HUES64 (cell line): ENCODE data around the gene SHISA7.

Experiments used
- H3K27ac ChIP-seq: 2 replicates; pipeline ENCODE4 v1.7.0; 2013; ENCODE audit warnings: low read depth, low read length, inconsistent platforms
- H3K27me3 ChIP-seq: 2 replicates; pipeline ENCODE4 v1.6.1; 2013; ENCODE audit warnings: mild to moderate bottlenecking, low read length; ENCODE audit not compliant: insufficient read depth
- H3K36me3 ChIP-seq: 2 replicates; pipeline ENCODE4 v1.6.1; 2013; ENCODE audit warnings: mild to moderate bottlenecking, low read length; ENCODE audit not compliant: insufficient read depth
- H3K4me1 ChIP-seq: 2 replicates; pipeline ENCODE4 v1.6.1; 2013; ENCODE audit warnings: mild to moderate bottlenecking, low read length, moderate library complexity; ENCODE audit not compliant: insufficient read depth
- H3K4me3 ChIP-seq: 2 replicates; pipeline ENCODE4 v1.5.1; 2013; ENCODE audit warnings: mild to moderate bottlenecking, low read length, moderate library complexity
- H3K9ac ChIP-seq: 2 replicates; pipeline ENCODE4 v1.6.1; 2013; ENCODE audit warnings: mild to moderate bottlenecking, low read depth, low read length
- H3K9me3 ChIP-seq: 2 replicates; pipeline ENCODE4 v1.6.1; 2013; ENCODE audit warnings: low read depth, low read length; ENCODE audit not compliant: insufficient read depth
- WGBS: fragments of 150-250, 120-280 bp; methylation state at CpG from one replicate; pipeline ENCODE4 v1.1.7; 2013; ENCODE audit warnings: missing lambda C conversion rate; 5-methylcytosine and 5-hydroxymethylcytosine counted together

Gene SHISA7

DNA sequence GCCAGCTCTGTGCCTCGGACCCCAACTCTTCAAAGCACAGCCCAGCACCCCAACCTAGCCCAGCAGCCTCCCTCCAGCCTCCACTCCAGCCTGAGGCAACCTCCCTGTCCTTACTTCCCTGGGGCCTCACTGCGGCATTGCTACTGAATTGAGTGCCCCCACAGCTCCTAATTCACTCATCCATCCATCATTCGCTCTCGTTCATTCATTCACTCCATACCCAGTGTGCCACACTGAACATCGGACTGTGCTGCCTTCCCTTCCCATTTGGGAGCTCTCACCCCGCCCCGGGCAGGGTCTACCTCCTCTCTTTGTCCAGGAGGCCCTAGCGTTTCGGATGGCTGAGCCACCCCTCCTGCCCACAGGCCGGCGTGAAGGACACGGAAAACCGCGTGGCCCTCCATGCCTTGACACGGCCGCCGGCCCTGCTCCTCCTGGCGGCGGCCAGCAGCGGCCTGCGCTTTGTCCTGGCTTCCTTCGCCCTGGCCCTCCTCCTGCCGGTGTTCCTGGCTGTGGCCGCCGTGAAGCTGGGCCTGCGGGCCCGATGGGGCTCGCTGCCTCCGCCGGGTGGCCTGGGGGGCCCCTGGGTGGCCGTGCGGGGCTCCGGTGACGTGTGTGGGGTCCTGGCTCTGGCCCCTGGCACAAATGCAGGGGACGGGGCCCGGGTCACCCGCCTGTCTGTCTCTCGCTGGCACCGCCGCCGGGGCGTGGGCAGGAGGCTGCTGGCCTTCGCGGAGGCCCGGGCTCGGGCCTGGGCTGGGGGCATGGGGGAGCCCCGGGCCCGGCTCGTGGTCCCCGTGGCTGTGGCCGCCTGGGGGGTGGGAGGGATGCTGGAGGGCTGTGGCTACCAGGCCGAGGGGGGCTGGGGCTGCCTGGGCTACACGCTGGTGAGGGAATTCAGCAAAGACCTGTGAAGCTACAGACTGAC lies 43.2 kb upstream of the SHISA7 start:
- no peaks in the 10 kb centered on the region for H3K9me3 ChIP-seq
- peak overlapping the region; percentile 27; the same call in 1 of the 2 replicates for H3K27ac ChIP-seq
- WGBS, result 68% methylated on average over 53 of the region's 53 CpGs
- no peaks in the 10 kb centered on the region for H3K36me3 ChIP-seq
- peak overlapping the region; percentile 78 for H3K4me3 ChIP-seq
- H3K9ac ChIP-seq, result 0 out of 2 replicates have a peak overlapping the region, but pooled peaks have one; percentile 22
- H3K4me1 ChIP-seq, result peaks cover 24% of the 10 kb centered on the region
- no peaks in the 10 kb centered on the region for H3K27me3 ChIP-seq

DNA sequence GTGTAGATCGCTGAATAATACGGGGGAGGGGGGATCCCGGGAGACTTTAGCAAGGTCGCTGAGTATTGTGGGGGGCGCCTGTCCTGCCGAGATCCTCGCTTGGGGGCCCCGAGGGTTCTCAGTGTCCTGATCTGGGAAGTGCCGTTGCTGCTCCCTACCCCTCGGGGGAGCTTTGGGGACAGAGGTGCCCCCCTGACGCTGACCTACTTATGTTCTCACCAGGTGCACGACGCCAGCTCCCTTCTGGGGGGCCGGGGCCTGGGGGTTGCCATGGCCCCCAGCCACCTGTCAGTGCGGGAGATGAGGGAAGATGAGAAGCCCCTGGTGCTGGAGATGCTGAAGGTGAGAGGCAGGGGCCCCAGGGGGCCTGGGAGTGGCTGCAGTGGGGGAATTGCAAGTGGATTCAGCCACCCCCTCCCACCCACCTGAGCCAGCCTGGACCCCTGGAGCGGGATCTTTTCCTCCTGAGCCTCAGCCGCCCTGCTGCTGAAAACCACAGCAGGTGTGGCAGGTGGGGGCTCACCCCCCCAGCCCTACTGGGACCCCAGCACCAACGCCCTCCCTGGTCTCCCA lies 42.4 kb upstream of the SHISA7 start:
- 6% methylated on average over 18 of the region's 18 CpGs for WGBS
- Histone ChIP-seq H3K9me3 (no peaks in the 10 kb centered on the region), H3K9ac (peak overlapping the region; percentile 84), H3K27ac (peak overlapping the region; percentile 76), H3K4me3 (peak overlapping the region; percentile 78), H3K36me3 (no peaks in the 10 kb centered on the region), H3K4me1 (peaks cover 24% of the 10 kb centered on the region), H3K27me3 (no peaks in the 10 kb centered on the region)

- H3K4me1 ChIP-seq, result peaks cover 24% of the 10 kb centered on the region
- no peaks in the 10 kb centered on the region for H3K9me3 ChIP-seq
- H3K27me3 ChIP-seq, result no peaks in the 10 kb centered on the region
- 3% methylated on average over 78 of the region's 78 CpGs for WGBS
- H3K36me3 ChIP-seq, result no peaks in the 10 kb centered on the region
- peak within 1 kb of the TSS; percentile 76 for H3K27ac ChIP-seq
- peak within 1 kb of the TSS; percentile 84 for H3K9ac ChIP-seq
- H3K4me3 ChIP-seq, result peak within 1 kb of the TSS; percentile 78
Measured at GRCh38 chr19:55484593-55485438, 41.7 kb upstream of the SHISA7 start, which contains the start of gene NAT14. Gene NAT14 (plus strand): TSS chr19:55485188. CDS start chr19:55485709, 521 bp downstream.

DNA sequence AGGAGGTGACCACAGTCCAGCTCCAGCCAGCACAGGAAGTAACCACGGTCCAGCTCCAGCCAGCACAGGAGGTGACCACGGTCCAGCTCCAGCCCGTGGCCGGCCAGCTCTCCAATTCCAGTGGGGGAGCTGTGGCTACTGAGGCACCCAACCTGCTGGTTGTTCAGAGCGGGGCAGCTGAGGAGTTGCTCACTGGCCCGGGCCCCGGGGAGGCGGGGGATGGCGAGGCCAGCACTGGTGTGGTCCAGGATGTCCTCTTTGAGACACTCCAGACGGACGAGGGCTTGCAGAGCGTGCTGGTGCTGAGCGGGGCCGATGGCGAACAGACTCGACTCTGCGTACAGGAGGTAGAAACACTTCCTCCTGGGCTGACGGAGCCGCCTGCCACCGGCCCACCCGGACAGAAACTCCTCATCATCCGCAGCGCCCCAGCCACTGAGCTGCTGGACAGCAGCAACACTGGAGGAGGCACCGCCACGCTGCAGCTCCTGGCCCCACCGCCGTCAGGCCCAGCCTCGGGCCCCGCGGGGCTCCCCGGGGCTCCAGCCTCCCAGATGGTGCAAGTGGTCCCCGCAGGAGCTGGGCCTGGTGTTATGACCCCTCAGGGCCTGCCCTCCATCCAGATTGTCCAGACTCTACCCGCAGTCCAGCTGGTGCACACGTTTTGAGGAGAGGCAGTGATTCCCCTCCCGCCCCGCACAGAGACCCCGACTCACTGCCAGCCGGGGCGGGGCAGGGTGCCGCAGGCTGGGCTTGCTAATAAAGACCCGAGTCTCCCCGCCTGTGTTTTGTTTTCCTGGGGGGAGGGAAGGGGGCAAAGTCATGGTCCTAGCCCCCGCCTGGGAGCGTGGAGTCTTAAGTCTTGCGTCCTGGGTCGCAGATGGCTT lies 40.8 kb upstream of the SHISA7 start:
- peak overlapping the region; percentile 18; the same call in 1 of the 2 replicates for H3K27ac ChIP-seq
- no peaks in the 10 kb centered on the region for H3K9me3 ChIP-seq
- no peaks in the 10 kb centered on the region for H3K36me3 ChIP-seq
- H3K9ac ChIP-seq, result peak overlapping the region; percentile 84
- no peaks in the 10 kb centered on the region for H3K27me3 ChIP-seq
- H3K4me3 ChIP-seq, result peak overlapping the region; percentile 78
- peaks cover 22% of the 10 kb centered on the region for H3K4me1 ChIP-seq
- WGBS, result 79% methylated on average over 46 of the region's 46 CpGs

DNA sequence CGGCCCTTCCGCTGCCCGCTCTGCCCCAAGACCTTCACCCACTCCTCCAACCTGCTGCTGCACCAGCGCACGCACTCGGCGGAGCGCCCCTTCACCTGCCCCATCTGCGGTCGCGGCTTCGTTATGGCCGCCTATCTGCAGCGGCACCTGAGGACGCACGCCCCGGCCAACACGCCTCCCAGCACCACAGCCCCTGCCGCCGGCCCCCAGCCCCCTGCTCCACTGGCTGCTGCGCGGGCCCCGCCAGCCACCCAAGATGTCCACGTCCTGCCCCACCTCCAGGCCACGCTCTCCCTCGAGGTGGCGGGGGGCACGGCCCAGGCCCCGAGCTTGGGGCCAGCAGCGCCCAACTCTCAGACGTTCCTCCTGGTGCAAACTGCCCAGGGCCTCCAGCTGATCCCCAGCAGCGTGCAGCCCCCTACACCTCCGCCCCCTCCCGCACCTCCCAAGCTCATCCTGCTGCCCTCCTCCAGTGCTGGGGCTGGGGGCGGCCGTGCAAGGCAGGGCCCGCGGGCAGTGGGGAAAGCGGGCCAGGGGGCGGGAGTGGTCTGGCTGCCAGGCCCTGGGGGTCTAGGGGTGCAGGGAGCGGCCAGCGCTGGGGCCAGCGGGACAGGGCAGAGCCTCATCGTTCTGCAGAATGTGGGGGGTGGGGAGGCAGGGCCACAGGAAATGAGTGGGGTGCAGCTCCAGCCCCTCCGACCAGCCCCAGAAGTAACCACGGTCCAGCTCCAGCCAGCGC lies 40.0 kb upstream of the SHISA7 start:
- H3K9me3 ChIP-seq, result no peaks in the 10 kb centered on the region
- no peak overlapping the region for H3K27ac ChIP-seq
- H3K4me3 ChIP-seq, result no peak overlapping the region
- peaks cover 19% of the 10 kb centered on the region for H3K4me1 ChIP-seq
- no peak overlapping the region for H3K9ac ChIP-seq
- WGBS, result 94% methylated on average over 47 of the region's 47 CpGs
- no peaks in the 10 kb centered on the region for H3K27me3 ChIP-seq
- H3K36me3 ChIP-seq, result no peaks in the 10 kb centered on the region

DNA sequence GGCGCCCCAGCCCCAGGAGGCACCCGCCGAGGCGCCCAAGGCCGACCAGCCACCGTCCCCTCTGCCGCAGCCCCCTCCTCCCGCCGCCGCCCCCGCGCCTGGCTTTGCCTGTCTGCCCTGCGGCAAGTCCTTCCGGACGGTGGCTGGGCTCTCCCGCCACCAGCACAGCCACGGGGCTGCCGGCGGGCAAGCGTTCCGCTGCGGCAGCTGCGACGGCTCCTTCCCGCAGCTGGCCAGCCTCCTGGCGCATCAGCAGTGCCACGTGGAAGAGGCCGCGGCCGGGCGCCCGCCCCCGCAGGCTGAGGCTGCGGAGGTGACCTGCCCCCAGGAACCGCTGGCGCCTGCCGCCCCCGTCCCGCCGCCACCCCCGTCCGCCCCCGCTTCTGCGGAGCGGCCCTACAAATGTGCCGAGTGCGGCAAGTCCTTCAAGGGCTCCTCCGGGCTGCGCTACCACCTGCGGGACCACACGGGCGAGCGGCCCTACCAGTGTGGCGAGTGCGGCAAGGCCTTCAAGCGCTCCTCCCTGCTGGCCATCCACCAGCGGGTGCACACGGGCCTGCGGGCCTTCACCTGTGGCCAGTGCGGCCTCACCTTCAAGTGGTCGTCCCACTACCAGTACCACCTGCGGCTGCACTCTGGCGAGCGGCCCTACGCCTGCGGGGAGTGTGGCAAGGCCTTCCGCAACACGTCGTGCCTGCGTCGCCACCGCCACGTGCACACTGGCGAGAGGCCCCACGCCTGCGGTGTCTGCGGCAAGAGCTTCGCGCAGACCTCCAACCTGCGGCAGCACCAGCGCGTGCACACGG lies 39.3 kb upstream of the SHISA7 start:
- Histone ChIP-seq H3K9me3 (no peaks in the 10 kb centered on the region), H3K4me3 (no peak overlapping the region), H3K27me3 (no peaks in the 10 kb centered on the region), H3K4me1 (peaks cover 14% of the 10 kb centered on the region), H3K9ac (no peak overlapping the region), H3K36me3 (no peaks in the 10 kb centered on the region), H3K27ac (no peak overlapping the region)
- 91% methylated on average over 83 of the region's 83 CpGs for WGBS

- Histone ChIP-seq H3K9ac (no peak overlapping the region), H3K27ac (no peak overlapping the region), H3K4me3 (no peak overlapping the region), H3K9me3 (no peaks in the 10 kb centered on the region), H3K27me3 (no peaks in the 10 kb centered on the region), H3K36me3 (no peaks in the 10 kb centered on the region), H3K4me1 (peaks cover 8% of the 10 kb centered on the region; the same call in 1 of the 2 replicates)
- 77% methylated on average over 40 of the region's 40 CpGs for WGBS
Measured at GRCh38 chr19:55481794-55482155, 38.7 kb upstream of the SHISA7 start.

DNA sequence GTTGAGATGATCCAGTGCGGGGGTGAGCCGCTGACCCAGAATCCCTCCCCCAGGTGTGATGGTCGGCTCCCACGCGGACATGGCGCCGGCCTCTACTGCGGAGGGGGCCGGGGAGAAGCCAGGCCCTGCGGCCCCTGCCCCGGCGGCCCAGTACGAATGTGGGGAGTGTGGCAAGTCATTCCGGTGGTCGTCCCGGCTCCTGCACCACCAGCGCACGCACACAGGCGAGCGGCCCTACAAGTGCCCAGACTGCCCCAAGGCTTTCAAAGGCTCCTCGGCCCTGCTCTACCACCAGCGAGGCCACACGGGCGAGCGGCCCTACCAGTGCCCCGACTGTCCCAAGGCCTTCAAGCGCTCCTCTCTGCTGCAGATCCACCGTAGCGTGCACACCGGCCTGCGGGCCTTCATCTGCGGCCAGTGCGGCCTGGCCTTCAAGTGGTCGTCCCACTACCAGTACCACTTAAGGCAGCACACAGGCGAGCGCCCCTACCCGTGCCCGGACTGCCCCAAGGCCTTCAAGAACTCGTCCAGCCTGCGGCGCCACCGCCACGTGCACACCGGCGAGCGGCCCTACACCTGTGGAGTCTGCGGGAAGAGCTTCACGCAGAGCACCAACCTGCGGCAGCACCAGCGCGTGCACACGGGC lies 38.2 kb upstream of the SHISA7 start:
- 91% methylated on average over 52 of the region's 52 CpGs for WGBS
- Histone ChIP-seq H3K27ac (no peak overlapping the region), H3K4me3 (no peak overlapping the region), H3K9ac (no peak overlapping the region; the same call in 1 of the 2 replicates), H3K27me3 (no peaks in the 10 kb centered on the region), H3K36me3 (no peaks in the 10 kb centered on the region), H3K9me3 (no peaks in the 10 kb centered on the region), H3K4me1 (peaks cover 8% of the 10 kb centered on the region; the same call in 1 of the 2 replicates)
